Activated CD4-positive, alpha-beta T cell treated with anti-CD3 and anti-CD28 coated beads, Interleukin-2, amount 50 U/mL, for 1 hour (primary cell): ENCODE measurements around the gene PEX10.

Source experiments
- DNase-seq: peaks from one replicate; pipeline ENCODE4 v3.0.0-alpha.2; 2020

Gene PEX10

GRCh38 chr1:2418791-2419320, 6.5 kb upstream of the PEX10 start:
- DNase-seq, result no peak

- no peak for DNase-seq
These were observed 5.5 kb upstream of the PEX10 start for GRCh38 chr1:2417833-2418225.

- DNase-seq, result no peak
These were observed 4.9 kb upstream of the PEX10 start for GRCh38 chr1:2417083-2417832.

GRCh38 chr1:2416403-2416802, 4.0 kb upstream of the PEX10 start:
- DNase-seq, result peak; percentile 19

GRCh38 chr1:2415801-2416208, 3.4 kb upstream of the PEX10 start:
- DNase-seq, result peak; percentile 27

GRCh38 chr1:2415337-2415736, 3.0 kb upstream of the PEX10 start:
- DNase-seq, result no peak

- DNase-seq, result peak; percentile 83
These were observed 2.1 kb upstream of the PEX10 start for GRCh38 chr1:2414297-2414958.

- no peak for DNase-seq
These were observed 1.3 kb upstream of the PEX10 start for GRCh38 chr1:2413495-2414296.

GRCh38 chr1:2412773-2413494, 570 bp upstream of the PEX10 start:
- DNase-seq, result no peak

GRCh38 chr1:2411801-2412394, 466 bp downstream of the PEX10 start:
- no peak for DNase-seq

GRCh38 chr1:2409745-2410144, 2.6 kb downstream of the PEX10 start:
- no peak for DNase-seq

- no peak for DNase-seq
These were observed 3.5 kb downstream of the PEX10 start for GRCh38 chr1:2408859-2409276.

GRCh38 chr1:2408456-2408855, 3.9 kb downstream of the PEX10 start:
- no peak for DNase-seq

- no peak for DNase-seq
These were observed 4.4 kb downstream of the PEX10 start for GRCh38 chr1:2407991-2408275.

- no peak for DNase-seq
These were observed 5.0 kb downstream of the PEX10 start for GRCh38 chr1:2407166-2407990.

- no peak for DNase-seq
These were observed 5.8 kb downstream of the PEX10 start for GRCh38 chr1:2406451-2407041.

GRCh38 chr1:2405588-2406295, 6.6 kb downstream of the PEX10 start:
- DNase-seq, result no peak

- DNase-seq, result no peak
These were observed 7.4 kb downstream of the PEX10 start for GRCh38 chr1:2404890-2405511.

- no peak for DNase-seq
These were observed 8.0 kb downstream of the PEX10 start for GRCh38 chr1:2404142-2404889.
